ENCODE data around the gene ZNF726. TPM values are rescaled to one million over a fixed set of nuclear protein-coding genes. Genes with fewer than 3 reads are reported as not detected.
"Not testable (repeated sequence)": the region's sequence is repeated elsewhere in the genome, so short reads cannot be mapped to it uniquely, and the experiment has no call there.

Gene ZNF726
- total RNA-seq, 2 experiments from 2014 or later, result 19.1 to 20.7 TPM

DNA sequence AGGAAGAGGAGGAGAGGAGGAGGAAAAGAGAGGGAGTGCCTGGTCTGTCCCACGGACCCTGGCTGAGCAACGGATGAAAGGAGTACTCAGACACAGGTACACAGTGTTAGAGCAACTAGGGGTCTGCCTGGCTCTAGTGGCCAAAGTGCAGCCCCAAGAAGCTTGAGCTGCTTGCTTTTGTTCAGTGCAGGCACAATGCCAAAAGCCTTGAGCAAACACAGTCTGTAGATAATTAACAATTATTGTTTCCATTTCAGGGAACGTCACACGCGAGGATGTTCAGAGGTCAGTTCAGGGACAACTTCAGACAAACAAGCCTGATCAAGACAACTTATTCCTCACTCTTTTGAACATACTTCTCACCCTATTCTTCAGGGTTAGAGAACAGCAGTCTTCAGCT lies 32.2 kb upstream of the ZNF726 start:
- ATAC-seq (no peak), DNase-seq (no peak)
- no peaks in the 10 kb centered on the region for H3K36me3 Mint-ChIP-seq (ENCODE audit: low read depth)
- no peak overlapping the region for H3K27ac Mint-ChIP-seq
- CTCF ChIA-PET, result no interaction called here
- intact Hi-C loops (cut with micrococcal nuclease), result no loop called here
- TF ChIP-seq, protein P1, sequence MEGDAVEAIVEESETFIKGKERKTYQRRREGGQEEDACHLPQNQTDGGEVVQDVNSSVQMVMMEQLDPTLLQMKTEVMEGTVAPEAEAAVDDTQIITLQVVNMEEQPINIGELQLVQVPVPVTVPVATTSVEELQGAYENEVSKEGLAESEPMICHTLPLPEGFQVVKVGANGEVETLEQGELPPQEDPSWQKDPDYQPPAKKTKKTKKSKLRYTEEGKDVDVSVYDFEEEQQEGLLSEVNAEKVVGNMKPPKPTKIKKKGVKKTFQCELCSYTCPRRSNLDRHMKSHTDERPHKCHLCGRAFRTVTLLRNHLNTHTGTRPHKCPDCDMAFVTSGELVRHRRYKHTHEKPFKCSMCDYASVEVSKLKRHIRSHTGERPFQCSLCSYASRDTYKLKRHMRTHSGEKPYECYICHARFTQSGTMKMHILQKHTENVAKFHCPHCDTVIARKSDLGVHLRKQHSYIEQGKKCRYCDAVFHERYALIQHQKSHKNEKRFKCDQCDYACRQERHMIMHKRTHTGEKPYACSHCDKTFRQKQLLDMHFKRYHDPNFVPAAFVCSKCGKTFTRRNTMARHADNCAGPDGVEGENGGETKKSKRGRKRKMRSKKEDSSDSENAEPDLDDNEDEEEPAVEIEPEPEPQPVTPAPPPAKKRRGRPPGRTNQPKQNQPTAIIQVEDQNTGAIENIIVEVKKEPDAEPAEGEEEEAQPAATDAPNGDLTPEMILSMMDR (IDR thresholded peaks at IDR 0.05), result no peak
- peaks cover 9% of the 10 kb centered on the region for H3K9me3 Mint-ChIP-seq
- H3K4me1 Mint-ChIP-seq (ENCODE audit: low read depth), result no peaks in the 10 kb centered on the region
- H3K27me3 Mint-ChIP-seq, result peaks cover 10% of the 10 kb centered on the region
- no peak overlapping the region for H3K4me3 Mint-ChIP-seq
- POLR2A ChIA-PET, result no interaction called here

DNA sequence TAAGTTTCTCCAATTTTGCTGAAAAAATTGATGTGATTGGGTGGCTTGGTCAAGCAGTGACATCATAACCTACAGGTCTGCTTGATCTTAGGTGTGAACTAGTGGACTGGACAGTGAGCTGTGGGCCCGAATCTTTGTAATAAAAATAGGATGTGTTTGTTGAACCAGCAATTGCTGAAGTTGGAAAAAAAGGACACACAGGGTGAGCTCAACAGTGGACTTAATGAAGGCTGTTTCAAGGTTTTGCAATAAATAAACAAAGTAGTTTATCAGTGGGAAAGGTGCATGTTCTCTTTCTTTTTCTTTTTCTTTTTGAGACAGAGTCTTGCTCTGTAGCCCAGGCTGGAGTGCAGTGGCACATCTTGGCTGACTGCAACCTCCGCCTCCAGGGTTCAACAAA lies 30.3 kb upstream of the ZNF726 start:
- H3K36me3 Mint-ChIP-seq (ENCODE audit: low read depth), result no peaks in the 10 kb centered on the region
- peaks cover 5% of the 10 kb centered on the region for H3K9me3 Mint-ChIP-seq
- DNase-seq, result no peak
- TF ChIP-seq, protein P1 (IDR thresholded peaks at IDR 0.05), result no peak
- CTCF ChIA-PET, result interaction anchor here (0.7 kb wide), 1 partner anchor 12 kb away, joined by 3 read pairs; no protein-coding TSS in a partner anchor
- H3K4me1 Mint-ChIP-seq (ENCODE audit: low read depth), result no peaks in the 10 kb centered on the region
- no peak for ATAC-seq
- H3K27ac Mint-ChIP-seq, result no peak overlapping the region
- no peaks in the 10 kb centered on the region for H3K27me3 Mint-ChIP-seq
- POLR2A ChIA-PET, result no interaction called here
- intact Hi-C loops (cut with micrococcal nuclease), result no loop called here
- no peak overlapping the region for H3K4me3 Mint-ChIP-seq

DNA sequence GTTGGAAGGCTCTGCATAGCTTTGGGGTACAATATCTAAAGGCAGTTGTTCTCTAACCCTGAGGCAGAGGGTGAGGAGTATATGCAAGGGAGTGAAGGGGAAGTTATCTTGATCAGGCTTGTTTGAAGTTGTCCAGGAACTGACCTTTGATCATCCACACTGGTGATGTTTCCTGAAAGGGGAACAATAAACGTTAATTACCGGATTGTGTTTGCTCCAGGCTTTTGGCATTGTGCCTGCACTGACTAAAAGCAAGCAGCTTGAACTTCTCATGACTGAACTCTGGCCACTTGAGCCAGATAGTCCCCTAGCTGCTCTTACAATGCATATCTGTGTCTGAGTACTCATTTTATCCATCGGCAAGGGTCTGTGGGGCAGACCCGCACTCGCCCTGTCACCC lies 27.0 kb upstream of the ZNF726 start:
- H3K4me1 Mint-ChIP-seq (ENCODE audit: low read depth), result no peaks in the 10 kb centered on the region
- DNase-seq (no peak), ATAC-seq (no peak)
- ChIA-PET POLR2A (no interaction called here), CTCF (no interaction called here)
- H3K27ac Mint-ChIP-seq, result no peak overlapping the region
- TF ChIP-seq, protein P1 (IDR thresholded peaks at IDR 0.05), result no peak
- H3K4me3 Mint-ChIP-seq, result no peak overlapping the region
- peaks cover 6% of the 10 kb centered on the region for H3K9me3 Mint-ChIP-seq
- intact Hi-C loops (cut with micrococcal nuclease), result no loop called here
- H3K27me3 Mint-ChIP-seq, result no peaks in the 10 kb centered on the region
- no peaks in the 10 kb centered on the region for H3K36me3 Mint-ChIP-seq (ENCODE audit: low read depth)

- H3K27ac Mint-ChIP-seq; DNase-seq; H3K9me3 Mint-ChIP-seq; intact Hi-C loops (cut with micrococcal nuclease); H3K27me3 Mint-ChIP-seq; H3K36me3 Mint-ChIP-seq (ENCODE audit: low read depth); POLR2A ChIA-PET; H3K4me3 Mint-ChIP-seq; H3K4me1 Mint-ChIP-seq (ENCODE audit: low read depth); ATAC-seq: not testable (repeated sequence)
- CTCF ChIA-PET, result interaction anchor here (1.1 kb wide), 1 partner anchor 12 kb away, joined by 3 read pairs; no protein-coding TSS in a partner anchor
These were observed 18.6 kb upstream of the ZNF726 start for GRCh38 chr19:23896096-23896495.

DNA sequence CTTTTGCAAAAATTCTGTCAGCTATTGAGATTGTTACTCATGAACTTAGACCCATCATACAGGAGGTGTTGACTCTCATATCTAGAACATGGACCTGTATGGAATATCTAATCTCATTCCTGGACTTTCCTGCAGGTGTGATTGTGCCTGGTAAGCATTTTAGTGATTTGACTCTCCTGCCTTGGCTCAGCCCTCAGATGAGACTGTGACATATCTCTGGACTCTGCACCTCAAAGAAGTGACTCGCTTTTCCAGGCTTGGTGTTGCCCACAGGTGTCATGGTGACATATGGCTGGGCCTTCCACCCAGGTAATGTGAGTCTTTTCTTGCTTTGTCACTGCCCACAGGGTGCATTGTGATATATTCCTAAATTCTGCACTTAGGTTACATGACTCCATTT lies 17.8 kb upstream of the ZNF726 start:
- DNase-seq (no peak), ATAC-seq (no peak)
- Mint-ChIP-seq H3K4me3 (no peak overlapping the region), H3K36me3 (ENCODE audit: low read depth) (no peaks in the 10 kb centered on the region), H3K9me3 (peaks cover 2% of the 10 kb centered on the region), H3K4me1 (ENCODE audit: low read depth) (no peaks in the 10 kb centered on the region), H3K27me3 (no peaks in the 10 kb centered on the region), H3K27ac (no peak overlapping the region)
- intact Hi-C loops (cut with micrococcal nuclease), result no loop called here
- TF ChIP-seq, protein P1 (IDR thresholded peaks at IDR 0.05), result no peak
- CTCF ChIA-PET, result interaction anchor here (1.1 kb wide), 1 partner anchor 13 kb away, joined by 3 read pairs; no protein-coding TSS in a partner anchor
- POLR2A ChIA-PET, result no interaction called here

- POLR2A ChIA-PET, result no interaction called here
- TF ChIP-seq, protein P1 (IDR thresholded peaks at IDR 0.05), result no peak
- CTCF ChIA-PET, result no interaction called here
- peaks cover 20% of the 10 kb centered on the region for H3K9me3 Mint-ChIP-seq
- no peak for DNase-seq
- no peak for ATAC-seq
- peaks cover 2% of the 10 kb centered on the region for H3K36me3 Mint-ChIP-seq (ENCODE audit: low read depth)
- no peaks in the 10 kb centered on the region for H3K27me3 Mint-ChIP-seq
- H3K4me3 Mint-ChIP-seq, result no peak overlapping the region
- H3K27ac Mint-ChIP-seq, result no peak overlapping the region
- intact Hi-C loops (cut with micrococcal nuclease), result no loop called here
- no peaks in the 10 kb centered on the region for H3K4me1 Mint-ChIP-seq (ENCODE audit: low read depth)
These were observed 13.3 kb upstream of the ZNF726 start for GRCh38 chr19:23901360-23901759.
